WERI-Rb-1 (cell line): Measurements from ENCODE around the gene GPRIN3.
A peak's percentile ranks its signal among the peaks of the same experiment; 100 is the strongest.

ENCODE experiments used
- DNase-seq: peaks from one replicate; pipeline ENCODE4 v3.0.0-alpha.2; 2020
- H3K27ac ChIP-seq: fragments of 250-450 bp; sonication (Bioruptor Pico); 2 replicates; pipeline ENCODE4 v1.5.1; 2020; ENCODE audit warnings: mild to moderate bottlenecking, moderate library complexity
- H3K27me3 ChIP-seq: fragments of 250-450 bp; sonication (Bioruptor Pico); 2 replicates; pipeline ENCODE4 v1.5.1; 2021; ENCODE audit warnings: mild to moderate bottlenecking, low read depth, moderate library complexity; ENCODE audit not compliant: insufficient read depth, severe bottlenecking
- H3K36me3 ChIP-seq: fragments of 250-450 bp; sonication (Bioruptor Pico); 2 replicates; pipeline ENCODE4 v1.5.1; 2020; ENCODE audit warnings: mild to moderate bottlenecking, moderate library complexity
- H3K4me3 ChIP-seq: 2 replicates; pipeline ENCODE4 v1.5.1; 2011; ENCODE audit warnings: low read depth, mild to moderate bottlenecking, control low read depth, low read length
- H3K9me3 ChIP-seq: fragments of 250-450 bp; sonication (Bioruptor Pico); 2 replicates; pipeline ENCODE4 v1.5.1; 2021; ENCODE audit warnings: mild to moderate bottlenecking, moderate library complexity; ENCODE audit not compliant: severe bottlenecking
- CTCF ChIP-seq: IDR thresholded peaks from 2 replicates; pipeline ENCODE4 v1.5.1; 2011; ENCODE audit warnings: low read depth, mild to moderate bottlenecking, control low read depth, inconsistent platforms, low read length

Gene GPRIN3

DNA sequence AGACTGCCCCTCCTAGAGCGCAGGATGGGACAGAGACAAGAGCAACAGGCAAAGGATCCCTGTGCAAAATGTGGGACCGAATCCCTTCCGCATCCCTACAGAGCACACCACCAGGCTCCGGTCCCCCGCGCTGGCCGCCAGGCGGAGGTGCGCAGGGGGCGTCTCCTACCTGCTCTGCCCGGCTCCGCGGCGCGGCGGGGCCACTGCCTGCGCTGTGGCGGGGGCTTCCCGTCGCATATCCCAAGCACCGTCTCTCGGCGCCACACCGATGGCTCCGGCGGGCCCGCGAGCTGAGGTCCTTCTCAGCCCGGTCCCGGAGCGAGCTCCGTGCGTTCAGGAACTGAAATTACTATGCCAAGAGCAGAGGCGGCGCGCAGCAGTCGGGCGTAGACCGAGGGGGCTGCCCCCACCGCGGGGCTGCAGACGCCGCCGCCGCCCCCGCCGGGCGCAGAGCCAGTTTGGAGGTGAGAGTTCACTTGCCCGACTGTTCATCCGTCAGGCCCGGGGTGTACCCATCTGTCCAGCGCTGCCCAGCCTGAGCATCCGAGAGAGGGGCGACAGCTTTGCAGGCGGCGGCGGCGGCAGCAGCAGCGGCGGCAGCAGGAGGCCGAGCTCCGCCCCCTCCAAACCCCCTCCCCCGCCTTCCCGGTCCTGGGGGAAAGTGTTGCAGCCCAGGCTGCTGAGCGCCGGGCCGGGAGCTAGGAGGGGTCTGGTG is at the start of gene GPRIN3:
GPRIN3 (minus strand) TSS at position 355 of the 715 bp plus-strand sequence. CDS start 57,690 bp downstream, outside the sequence.
- H3K36me3 ChIP-seq, result peaks cover 8% of the 10 kb centered on the region
- peak within 1 kb of the TSS; percentile 80 for H3K4me3 ChIP-seq
- 0 out of 2 replicates have a peak, but pooled peaks have one; percentile 4 for TF ChIP-seq CTCF
- H3K9me3 ChIP-seq, result no peaks in the 10 kb centered on the region
- no peaks in the 10 kb centered on the region for H3K27me3 ChIP-seq
- H3K27ac ChIP-seq, result peak within 1 kb of the TSS; percentile 94
- peak; percentile 99 for DNase-seq

DNA sequence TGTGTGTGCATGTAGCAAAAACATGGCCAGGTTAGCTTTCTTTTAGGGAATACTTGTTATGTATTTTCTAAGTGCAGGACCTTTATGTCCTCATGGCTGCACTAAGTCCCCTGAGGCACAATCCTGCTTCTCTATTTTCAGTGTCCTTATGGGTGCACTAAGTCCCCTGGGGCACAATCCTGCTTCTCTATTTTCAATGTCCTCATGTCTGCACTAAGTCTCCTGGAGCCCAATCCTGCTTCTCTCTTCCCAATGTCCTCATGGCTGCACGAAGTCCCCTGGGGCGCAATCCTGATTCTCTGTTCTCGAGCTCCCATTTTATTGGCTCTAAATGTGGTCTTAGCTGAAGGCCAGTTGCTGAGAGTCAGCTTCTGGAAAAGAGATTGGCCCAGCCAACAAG is 49.7 kb upstream of the GPRIN3 start:
- TF ChIP-seq CTCF, result no peak
- Histone ChIP-seq H3K36me3 (no peaks in the 10 kb centered on the region), H3K9me3 (no peaks in the 10 kb centered on the region), H3K27ac (no peak overlapping the region), H3K4me3 (no peak overlapping the region), H3K27me3 (no peaks in the 10 kb centered on the region)
- no peak for DNase-seq

- Histone ChIP-seq H3K4me3 (no peak overlapping the region), H3K36me3 (no peaks in the 10 kb centered on the region), H3K27me3 (no peaks in the 10 kb centered on the region), H3K27ac (no peak overlapping the region), H3K9me3 (no peaks in the 10 kb centered on the region)
- DNase-seq, result no peak
- TF ChIP-seq CTCF, result no peak
These were observed 48.5 kb upstream of the GPRIN3 start for GRCh38 chr4:89356086-89356485.

DNA sequence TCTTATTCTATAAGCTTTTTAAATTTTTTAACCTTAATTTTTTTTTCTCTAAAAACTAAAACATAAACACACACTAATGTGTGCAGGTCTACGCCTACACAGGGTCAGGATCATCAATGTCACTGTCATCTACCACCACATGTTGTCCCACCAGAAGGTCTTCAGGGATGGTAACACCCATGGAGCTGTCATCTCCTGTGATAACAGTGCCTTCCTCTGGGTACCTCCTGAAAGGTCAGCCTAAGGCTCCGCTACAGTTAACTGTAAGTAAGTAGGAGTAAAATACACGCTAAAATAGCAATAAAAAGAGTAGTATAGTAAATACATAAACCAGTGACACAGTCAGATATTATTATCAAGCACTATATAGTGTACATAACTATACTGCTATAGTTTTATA is 45.9 kb upstream of the GPRIN3 start:
- peak; percentile 9; the same call in 1 of the 2 replicates for TF ChIP-seq CTCF
- Histone ChIP-seq H3K4me3 (no peak overlapping the region), H3K27me3 (no peaks in the 10 kb centered on the region), H3K9me3 (peaks cover 5% of the 10 kb centered on the region), H3K27ac (no peak overlapping the region), H3K36me3 (no peaks in the 10 kb centered on the region)
- DNase-seq, result no peak

DNA sequence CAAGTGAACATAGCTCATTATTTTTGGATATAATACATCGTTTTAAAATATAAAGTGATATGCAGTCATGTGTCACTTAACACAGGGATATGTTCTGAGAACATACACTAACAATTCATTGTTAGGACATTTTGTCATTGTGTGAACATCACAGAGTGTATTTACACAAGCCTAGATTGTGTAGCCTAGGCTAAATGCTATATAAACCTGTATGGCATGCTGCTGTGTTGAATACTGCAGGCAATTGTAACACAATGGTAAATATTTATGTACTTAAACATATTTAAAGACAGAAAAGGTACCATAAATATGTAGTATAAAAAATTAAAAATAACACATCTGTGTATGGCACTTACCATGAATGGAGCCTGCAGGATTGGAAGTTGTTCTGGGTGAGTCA is 44.9 kb upstream of the GPRIN3 start:
- H3K36me3 ChIP-seq, result no peaks in the 10 kb centered on the region
- DNase-seq, result no peak
- peaks cover 12% of the 10 kb centered on the region for H3K9me3 ChIP-seq
- H3K27me3 ChIP-seq, result no peaks in the 10 kb centered on the region
- TF ChIP-seq CTCF, result no peak
- H3K4me3 ChIP-seq, result no peak overlapping the region
- H3K27ac ChIP-seq, result no peak overlapping the region

GRCh38 chr4:89351201-89351600 is 43.6 kb upstream of the GPRIN3 start:
- peaks cover 17% of the 10 kb centered on the region for H3K9me3 ChIP-seq
- H3K27me3 ChIP-seq, result no peaks in the 10 kb centered on the region
- DNase-seq, result no peak
- H3K27ac ChIP-seq, result no peak overlapping the region
- no peak for TF ChIP-seq CTCF
- no peaks in the 10 kb centered on the region for H3K36me3 ChIP-seq
- H3K4me3 ChIP-seq, result no peak overlapping the region
